NCI-H2029 treated with DMSO at 0.1 percent for 48 hours (cell line): ENCODE results near the gene SERPINF2.
"Not testable (repeated sequence)": the region's sequence is repeated elsewhere in the genome, so short reads cannot be mapped to it uniquely, and the experiment has no call there.

ENCODE experiments used
- DNase-seq: peaks from one replicate; lab custom pipeline; 2025; lab: John Stamatoyannopoulos, UW

SERPINF2 gene

GRCh38 chr17:1742371-1743087 is at the start of gene SERPINF2:
Gene SERPINF2, plus strand, starts transcription at chr17:1742871. Its CDS starts 2,125 bp downstream, at chr17:1744996.
- DNase-seq = no peak

- DNase-seq = no peak
These were observed 49.3 kb upstream of the SERPINF2 start for GRCh38 chr17:1693339-1693738.

GRCh38 chr17:1695365-1695764 is 47.3 kb upstream of the SERPINF2 start:
- no peak for DNase-seq

GRCh38 chr17:1697681-1698080 is 45.0 kb upstream of the SERPINF2 start:
- DNase-seq = no peak

GRCh38 chr17:1699891-1700290 is 42.8 kb upstream of the SERPINF2 start:
- not testable (repeated sequence) for DNase-seq

- no peak for DNase-seq
These were observed 39.6 kb upstream of the SERPINF2 start for GRCh38 chr17:1703063-1703462.

- no peak for DNase-seq
These were observed 37.7 kb upstream of the SERPINF2 start for GRCh38 chr17:1705004-1705403.

GRCh38 chr17:1707107-1707506 is 35.6 kb upstream of the SERPINF2 start:
- no peak for DNase-seq

GRCh38 chr17:1708791-1709346 is 33.8 kb upstream of the SERPINF2 start:
- not testable (repeated sequence) for DNase-seq

- no peak for DNase-seq
These were observed 33.2 kb upstream of the SERPINF2 start for GRCh38 chr17:1709403-1709951.

- no peak for DNase-seq
These were observed 32.5 kb upstream of the SERPINF2 start, which contains the start of gene TLCD2 for GRCh38 chr17:1709971-1710806. Gene TLCD2, minus strand, starts transcription at chr17:1710377. Its CDS starts 135 bp downstream, at chr17:1710242.

GRCh38 chr17:1710807-1711553 is 31.7 kb upstream of the SERPINF2 start:
- DNase-seq = no peak

GRCh38 chr17:1711804-1712203 is 30.9 kb upstream of the SERPINF2 start:
- DNase-seq = no peak

- DNase-seq = no peak
These were observed 30.4 kb upstream of the SERPINF2 start for GRCh38 chr17:1712271-1712670.

- no peak for DNase-seq
These were observed 29.4 kb upstream of the SERPINF2 start for GRCh38 chr17:1713160-1713877.

GRCh38 chr17:1713878-1714426 is 28.7 kb upstream of the SERPINF2 start:
- DNase-seq = no peak

GRCh38 chr17:1714427-1714979 is 28.2 kb upstream of the SERPINF2 start:
- DNase-seq = no peak

GRCh38 chr17:1714980-1715802 is 27.5 kb upstream of the SERPINF2 start:
- DNase-seq = no peak

- no peak for DNase-seq
These were observed 26.9 kb upstream of the SERPINF2 start for GRCh38 chr17:1715803-1716075.
